ENCODE data around the gene AKR1E2.

- TF ChIP-seq CTCF (IDR thresholded peaks at IDR 0.05; ENCODE audit: insufficient read depth, low read depth, low read length) (no peak), EZH2 (IDR thresholded peaks at IDR 0.05; ENCODE audit: insufficient read depth, low read length) (no peak)
These were observed 45.2 kb upstream of the AKR1E2 start for GRCh38 chr10:4780782-4781181.
